Neural crest cell (in vitro differentiated cells): ENCODE results near the gene AKAP9. TPM values are rescaled to one million over a fixed set of nuclear protein-coding genes. Genes with fewer than 3 reads are reported as not detected.
A peak's percentile ranks its signal among the peaks of the same experiment; 100 is the strongest.

Experiments used
- DNase-seq: peaks from one replicate; pipeline ENCODE4 v3.0.0; 2021; ENCODE audit warnings: low read depth, mixed read lengths, low spot score
- H3K27ac Mint-ChIP-seq: one replicate; pipeline ENCODE4 v1.8.0; 2021; ENCODE audit warnings: mild to moderate bottlenecking, mixed read lengths; ENCODE audit not compliant: unreplicated experiment
- H3K27me3 Mint-ChIP-seq: 2 replicates; pipeline ENCODE4 v1.8.0; 2021; ENCODE audit warnings: low read depth, mild to moderate bottlenecking, mixed read lengths
- H3K36me3 Mint-ChIP-seq: 2 replicates; pipeline ENCODE4 v1.8.0; 2021; ENCODE audit warnings: low read depth, mild to moderate bottlenecking, mixed read lengths
- H3K4me1 Mint-ChIP-seq: 2 replicates; pipeline ENCODE4 v1.8.0; 2021; ENCODE audit warnings: mixed read lengths
- H3K4me3 Mint-ChIP-seq: one replicate; pipeline ENCODE4 v1.8.0; 2021; ENCODE audit warnings: mild to moderate bottlenecking, mixed read lengths
- H3K9me3 Mint-ChIP-seq: 2 replicates; pipeline ENCODE4 v1.8.0; 2021; ENCODE audit warnings: mixed read lengths
- total RNA-seq: library from RNA; stranded (reverse); gene quantifications from 2 replicates; pipeline ENCODE4 v1.2.1, GENCODE V29; 2021
- TF ChIP-seq, protein P1 (sequence below): fragments of 200-600 bp; sonication (generic); conservative IDR thresholded peaks from 2 replicates; pipeline ENCODE4 v1.5.0; 2021; ENCODE audit warnings: antibody characterized with exemption, mild to moderate bottlenecking

Gene AKAP9
- total RNA-seq, 1 donor from 2014 or later, result 32.0 TPM

DNA sequence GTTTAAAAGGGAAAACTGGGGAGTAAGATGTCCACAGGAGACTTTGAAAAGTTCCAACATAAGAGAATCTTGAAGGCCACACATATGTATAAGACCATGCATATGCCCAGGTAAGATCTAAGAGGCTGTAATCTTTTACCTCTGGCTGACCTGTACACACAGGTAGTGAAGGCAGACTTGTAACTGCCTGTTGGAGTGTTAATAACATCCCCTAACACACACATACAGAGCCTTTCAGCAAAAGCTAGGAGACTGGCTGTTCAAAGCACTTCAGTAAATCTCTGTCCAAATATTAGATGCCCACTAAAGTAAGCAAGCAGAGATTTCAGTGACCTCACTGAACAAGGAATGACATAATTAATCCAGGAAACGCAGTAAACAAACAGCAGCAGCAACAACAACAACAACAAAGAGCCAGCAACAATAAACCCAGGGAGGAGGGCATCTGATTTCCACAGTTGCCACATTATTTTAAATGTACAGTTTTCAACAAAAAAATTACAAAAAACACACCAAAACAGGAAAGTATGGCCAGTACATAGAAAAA, 178.6 kb downstream of the AKAP9 start:
- TF ChIP-seq, protein P1, sequence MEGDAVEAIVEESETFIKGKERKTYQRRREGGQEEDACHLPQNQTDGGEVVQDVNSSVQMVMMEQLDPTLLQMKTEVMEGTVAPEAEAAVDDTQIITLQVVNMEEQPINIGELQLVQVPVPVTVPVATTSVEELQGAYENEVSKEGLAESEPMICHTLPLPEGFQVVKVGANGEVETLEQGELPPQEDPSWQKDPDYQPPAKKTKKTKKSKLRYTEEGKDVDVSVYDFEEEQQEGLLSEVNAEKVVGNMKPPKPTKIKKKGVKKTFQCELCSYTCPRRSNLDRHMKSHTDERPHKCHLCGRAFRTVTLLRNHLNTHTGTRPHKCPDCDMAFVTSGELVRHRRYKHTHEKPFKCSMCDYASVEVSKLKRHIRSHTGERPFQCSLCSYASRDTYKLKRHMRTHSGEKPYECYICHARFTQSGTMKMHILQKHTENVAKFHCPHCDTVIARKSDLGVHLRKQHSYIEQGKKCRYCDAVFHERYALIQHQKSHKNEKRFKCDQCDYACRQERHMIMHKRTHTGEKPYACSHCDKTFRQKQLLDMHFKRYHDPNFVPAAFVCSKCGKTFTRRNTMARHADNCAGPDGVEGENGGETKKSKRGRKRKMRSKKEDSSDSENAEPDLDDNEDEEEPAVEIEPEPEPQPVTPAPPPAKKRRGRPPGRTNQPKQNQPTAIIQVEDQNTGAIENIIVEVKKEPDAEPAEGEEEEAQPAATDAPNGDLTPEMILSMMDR, result no peak
- no peaks in the 10 kb centered on the region for H3K9me3 Mint-ChIP-seq
- DNase-seq, result no peak
- no peaks in the 10 kb centered on the region for H3K27me3 Mint-ChIP-seq
- peak overlapping the region; percentile 36 for H3K27ac Mint-ChIP-seq
- peaks cover 22% of the 10 kb centered on the region for H3K4me1 Mint-ChIP-seq
- no peak overlapping the region for H3K4me3 Mint-ChIP-seq
- H3K36me3 Mint-ChIP-seq, result peaks cover 46% of the 10 kb centered on the region

GRCh38 chr7:92121681-92122080, 181.0 kb downstream of the AKAP9 start:
- H3K9me3 Mint-ChIP-seq, result no peaks in the 10 kb centered on the region
- no peak for DNase-seq
- H3K4me3 Mint-ChIP-seq, result no peak overlapping the region
- H3K36me3 Mint-ChIP-seq, result peaks cover 51% of the 10 kb centered on the region
- no peak overlapping the region for H3K27ac Mint-ChIP-seq
- H3K27me3 Mint-ChIP-seq, result no peaks in the 10 kb centered on the region
- TF ChIP-seq, protein P1, result no peak
- peaks cover 32% of the 10 kb centered on the region for H3K4me1 Mint-ChIP-seq

- no peak for DNase-seq
- Mint-ChIP-seq H3K4me1 (peaks cover 58% of the 10 kb centered on the region), H3K9me3 (no peaks in the 10 kb centered on the region), H3K36me3 (peaks cover 33% of the 10 kb centered on the region), H3K27me3 (no peaks in the 10 kb centered on the region), H3K27ac (peak overlapping the region; percentile 13), H3K4me3 (peak overlapping the region; percentile 68)
- TF ChIP-seq, protein P1, result no peak
These were observed 190.4 kb downstream of the AKAP9 start for GRCh38 chr7:92131093-92131492.

DNA sequence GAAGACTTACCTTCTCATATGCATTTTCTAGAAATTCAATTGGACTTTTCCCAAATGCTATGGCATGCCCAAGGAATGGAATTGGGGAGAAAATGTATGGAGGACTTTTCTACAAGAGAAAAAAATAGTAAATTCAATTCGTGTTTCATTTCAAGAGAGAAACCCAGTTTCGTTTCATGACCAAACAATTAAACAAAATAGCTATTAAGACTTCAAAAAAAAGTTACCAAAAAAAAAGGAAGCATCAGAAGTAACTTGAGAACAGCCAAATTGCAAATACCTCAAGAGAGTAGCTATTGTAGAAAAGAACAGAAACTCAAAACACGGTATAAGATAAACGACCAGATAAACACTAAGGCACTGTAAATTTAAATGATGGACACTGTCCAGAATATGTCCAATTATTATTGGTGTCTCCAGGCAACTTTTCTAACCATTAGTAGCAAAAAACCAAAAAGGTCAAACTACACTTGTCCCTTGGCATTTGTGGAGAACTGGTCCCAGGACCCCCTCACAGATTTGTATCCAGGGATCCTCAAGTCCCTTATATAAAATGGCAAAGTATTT, 191.2 kb downstream of the AKAP9 start:
- DNase-seq, result no peak
- H3K4me3 Mint-ChIP-seq, result peak overlapping the region; percentile 100
- peaks cover 30% of the 10 kb centered on the region for H3K36me3 Mint-ChIP-seq
- H3K9me3 Mint-ChIP-seq, result no peaks in the 10 kb centered on the region
- H3K4me1 Mint-ChIP-seq, result peaks cover 54% of the 10 kb centered on the region
- H3K27ac Mint-ChIP-seq, result no peak overlapping the region
- TF ChIP-seq, protein P1, result no peak
- no peaks in the 10 kb centered on the region for H3K27me3 Mint-ChIP-seq

- Mint-ChIP-seq H3K9me3 (no peaks in the 10 kb centered on the region), H3K4me3 (peak overlapping the region; percentile 100), H3K27ac (peak overlapping the region; percentile 98), H3K4me1 (peaks cover 54% of the 10 kb centered on the region), H3K27me3 (no peaks in the 10 kb centered on the region), H3K36me3 (peaks cover 23% of the 10 kb centered on the region)
- TF ChIP-seq, protein P1, result no peak
- no peak for DNase-seq
These were observed 192.6 kb downstream of the AKAP9 start for GRCh38 chr7:92133133-92133736.
